Keratinocyte (primary cell): ENCODE data around the gene CHST10. TPM values are rescaled to one million over a fixed set of nuclear protein-coding genes. Genes with fewer than 3 reads are reported as not detected.

Experiments used
- DNase-seq: peaks from one replicate; pipeline ENCODE4 v3.0.0-alpha.2; 2011; ENCODE audit warnings: low read depth, missing footprints, low spot score
- FAIRE-seq: peaks from 2 replicates; lab custom pipeline; 2011; peaks lifted over from hg19 to GRCh38; lab: Jason Lieb, UNC
- H2AFZ ChIP-seq: 2 replicates; pipeline ENCODE4 v1.6.0; 2012; ENCODE audit warnings: low read length, control low read depth, inconsistent platforms; ENCODE audit not compliant: control insufficient read depth
- H3K27ac ChIP-seq: 2 replicates; pipeline ENCODE4 v1.5.1; 2011; ENCODE audit warnings: low read length; ENCODE audit not compliant: control insufficient read depth, insufficient read depth
- H3K27me3 ChIP-seq: 3 replicates; pipeline ENCODE4 v1.6.0; 2011; ENCODE audit warnings: low read length; ENCODE audit not compliant: control insufficient read depth, insufficient read depth; ENCODE audit errors: extremely low read depth
- H3K36me3 ChIP-seq, 2 experiments: 2 replicates in 1 of 2; 3 replicates in 1 of 2; pipeline ENCODE4 v1.5.1; 2011; ENCODE audit warnings: low read length in 2 of 2, mild to moderate bottlenecking in 1 of 2; ENCODE audit not compliant: control insufficient read depth in 2 of 2, insufficient read depth in 2 of 2; ENCODE audit errors: extremely low read depth in 1 of 2
- H3K4me1 ChIP-seq: 3 replicates; pipeline ENCODE4 v1.5.1; 2011; ENCODE audit warnings: low read length; ENCODE audit not compliant: control insufficient read depth, insufficient read depth; ENCODE audit errors: extremely low read depth
- H3K4me2 ChIP-seq: 3 replicates; pipeline ENCODE4 v1.6.0; 2011; ENCODE audit warnings: low read depth, low read length; ENCODE audit not compliant: control insufficient read depth, insufficient read depth; ENCODE audit errors: extremely low read depth
- H3K4me3 ChIP-seq, 3 experiments: fragments of 200-600 bp in 1 of 3; sonication (generic) in 1 of 3; 2 replicates in 2 of 3; 3 replicates in 1 of 3; pipeline ENCODE4 v1.5.1; 2011 to 2016; ENCODE audit warnings: low read length in 3 of 3, mild to moderate bottlenecking in 3 of 3, control low read depth in 2 of 3, inconsistent platforms in 1 of 3, low read depth in 1 of 3, mixed read lengths in 1 of 3, mixed run types in 1 of 3, moderate library complexity in 1 of 3; ENCODE audit not compliant: control insufficient read depth in 2 of 3, insufficient read depth in 2 of 3; ENCODE audit errors: extremely low read depth in 1 of 3
- H3K79me2 ChIP-seq: 2 replicates; pipeline ENCODE4 v1.6.0; 2012; ENCODE audit warnings: low read length; ENCODE audit not compliant: control insufficient read depth, insufficient read depth
- H3K9ac ChIP-seq: 3 replicates; pipeline ENCODE4 v1.6.0; 2011; ENCODE audit warnings: low read length; ENCODE audit not compliant: control insufficient read depth, insufficient read depth; ENCODE audit errors: extremely low read depth
- H3K9me1 ChIP-seq: 3 replicates; pipeline ENCODE4 v1.6.0; 2011; ENCODE audit warnings: low read length; ENCODE audit not compliant: control insufficient read depth, insufficient read depth; ENCODE audit errors: extremely low read depth
- H3K9me3 ChIP-seq: 2 replicates; pipeline ENCODE4 v1.5.1; 2012; ENCODE audit warnings: low read depth, low read length; ENCODE audit not compliant: control insufficient read depth
- H4K20me1 ChIP-seq: 3 replicates; pipeline ENCODE4 v1.6.0; 2011; ENCODE audit warnings: low read length; ENCODE audit not compliant: control insufficient read depth, insufficient read depth; ENCODE audit errors: extremely low read depth
- EZH2 ChIP-seq: IDR thresholded peaks from one replicate; pipeline ENCODE4 v1.6.1; 2012; ENCODE audit warnings: inconsistent platforms, mild to moderate bottlenecking, low read length, moderate library complexity
- dilution Hi-C: fragments of 300-500 bp; cut with MboI; formaldehyde crosslinking; loops from one replicate; pipeline ENCODE4 v1.7.0; 2020; ENCODE audit warnings: low sequenced_read_pairs; ENCODE audit not compliant: extremely low pct_ligation_motif_present
- polyA plus RNA-seq, 5 experiments: library from polyadenylated mRNA; depleted of rRNA in 3 of 5; stranded (reverse) in 3 of 5; stranded (forward) in 1 of 5; unstranded in 1 of 5; fragments of >200 nt; gene quantifications; 1 replicate in 1 of 5; 2 replicates in 3 of 5; 3 replicates in 1 of 5; pipeline versions ENCODE4 v1.2.1 to v1.2.3, GENCODE V29; 2011 to 2012; ENCODE audit warnings: missing spikeins in 2 of 5, low read depth in 1 of 5, low replicate concordance in 1 of 5
- TF ChIP-seq, protein P1 (sequence below), 3 experiments: IDR thresholded peaks in 1 of 3; conservative IDR thresholded peaks in 1 of 3; optimal IDR thresholded peaks in 1 of 3; 2 replicates in 2 of 3; 3 replicates in 1 of 3; pipeline versions ENCODE3 to v1.5.1; 2011; ENCODE audit warnings: low read length in 3 of 3, mild to moderate bottlenecking in 3 of 3, moderate library complexity in 2 of 3, control low read depth in 1 of 3, inconsistent platforms in 1 of 3; ENCODE audit not compliant: insufficient read depth in 2 of 3; ENCODE audit errors: extremely low read depth in 1 of 3

The CHST10 gene
- polyA plus RNA-seq, 1 donor (not counting 4 experiments of a cell fraction or from before 2014, with no cell fraction given): 1.6 TPM

DNA sequence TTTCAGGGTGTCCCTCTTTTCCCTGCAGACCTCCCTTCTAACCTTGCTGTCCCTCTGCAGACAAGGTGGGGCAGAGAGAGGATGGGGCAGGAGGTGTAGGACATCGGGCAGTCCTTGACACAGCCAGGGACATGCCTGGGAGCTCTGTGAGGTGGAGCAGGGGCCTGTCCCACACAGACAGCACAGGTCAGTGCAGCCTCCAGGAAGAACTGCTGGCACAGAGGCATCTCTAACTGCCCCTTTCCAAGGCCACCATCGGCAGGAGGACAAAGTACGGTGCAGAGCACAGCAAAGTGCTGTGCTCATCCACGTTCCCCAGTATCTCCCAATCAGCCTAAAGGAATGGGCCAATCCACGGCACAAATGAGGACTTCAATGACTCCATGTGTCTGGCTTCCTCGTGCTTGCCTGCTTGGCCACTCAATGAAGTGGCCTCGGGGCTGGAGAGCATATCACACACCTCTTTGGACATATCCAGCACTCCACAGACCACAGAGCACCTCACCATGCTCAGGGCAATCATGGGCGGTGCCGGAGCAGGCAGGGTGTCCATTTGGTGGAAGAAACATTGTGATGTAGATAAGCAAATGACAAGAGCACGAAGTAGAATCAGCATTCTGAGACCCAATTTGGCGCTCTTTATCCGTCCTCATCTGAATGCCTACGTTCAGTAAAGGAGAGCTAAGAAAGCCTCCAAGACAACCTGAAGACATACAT, 11.9 kb downstream of the CHST10 start:
- Histone ChIP-seq H3K9me1 (no peaks in the 10 kb centered on the region), H3K4me3 (no peak overlapping the region), H3K79me2 (no peaks in the 10 kb centered on the region), H3K27me3 (no peaks in the 10 kb centered on the region), H3K4me1 (no peaks in the 10 kb centered on the region), H3K36me3 (no peaks in the 10 kb centered on the region), H3K4me2 (no peak overlapping the region), H3K9me3 (no peaks in the 10 kb centered on the region), H2AFZ (no peak overlapping the region), H3K9ac (no peak overlapping the region), H3K27ac (no peak overlapping the region), H4K20me1 (no peaks in the 10 kb centered on the region)
- no peak for TF ChIP-seq EZH2
- TF ChIP-seq, protein P1, sequence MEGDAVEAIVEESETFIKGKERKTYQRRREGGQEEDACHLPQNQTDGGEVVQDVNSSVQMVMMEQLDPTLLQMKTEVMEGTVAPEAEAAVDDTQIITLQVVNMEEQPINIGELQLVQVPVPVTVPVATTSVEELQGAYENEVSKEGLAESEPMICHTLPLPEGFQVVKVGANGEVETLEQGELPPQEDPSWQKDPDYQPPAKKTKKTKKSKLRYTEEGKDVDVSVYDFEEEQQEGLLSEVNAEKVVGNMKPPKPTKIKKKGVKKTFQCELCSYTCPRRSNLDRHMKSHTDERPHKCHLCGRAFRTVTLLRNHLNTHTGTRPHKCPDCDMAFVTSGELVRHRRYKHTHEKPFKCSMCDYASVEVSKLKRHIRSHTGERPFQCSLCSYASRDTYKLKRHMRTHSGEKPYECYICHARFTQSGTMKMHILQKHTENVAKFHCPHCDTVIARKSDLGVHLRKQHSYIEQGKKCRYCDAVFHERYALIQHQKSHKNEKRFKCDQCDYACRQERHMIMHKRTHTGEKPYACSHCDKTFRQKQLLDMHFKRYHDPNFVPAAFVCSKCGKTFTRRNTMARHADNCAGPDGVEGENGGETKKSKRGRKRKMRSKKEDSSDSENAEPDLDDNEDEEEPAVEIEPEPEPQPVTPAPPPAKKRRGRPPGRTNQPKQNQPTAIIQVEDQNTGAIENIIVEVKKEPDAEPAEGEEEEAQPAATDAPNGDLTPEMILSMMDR (optimal IDR thresholded peaks at IDR 0.05 in 1 of 3, IDR thresholded peaks at IDR 0.05 in 1 of 3, conservative IDR thresholded peaks at IDR 0.05 in 1 of 3; ENCODE audit: extremely low read depth in 1 of 3, insufficient read depth in 2 of 3, low read length in 3 of 3): no peak
- no peak for DNase-seq
- FAIRE-seq: no peak
- dilution Hi-C loops: no loop called here

DNA sequence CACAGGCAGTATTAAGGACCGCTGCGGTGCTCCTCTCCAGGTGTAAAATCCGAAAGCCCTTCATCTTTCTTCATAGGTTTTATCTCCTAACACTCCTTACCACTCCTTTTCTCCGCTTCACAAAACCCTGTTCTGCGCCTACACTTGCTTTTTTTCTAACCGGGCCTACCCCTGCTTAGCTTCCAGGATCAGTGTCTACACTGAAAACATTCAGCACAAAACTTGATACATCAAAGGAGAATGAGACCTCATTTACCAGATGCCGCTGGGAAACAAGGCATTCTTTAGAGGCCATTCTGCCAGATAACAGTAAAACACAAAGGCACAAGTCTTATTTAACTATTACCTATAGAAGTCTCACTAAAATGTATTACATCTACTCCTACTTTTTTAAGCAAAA, 13.1 kb downstream of the CHST10 start:
- no peak for DNase-seq
- Histone ChIP-seq H3K79me2 (no peaks in the 10 kb centered on the region), H4K20me1 (no peaks in the 10 kb centered on the region), H2AFZ (no peak overlapping the region), H3K27ac (no peak overlapping the region), H3K9me3 (no peaks in the 10 kb centered on the region), H3K9me1 (no peaks in the 10 kb centered on the region), H3K4me1 (no peaks in the 10 kb centered on the region), H3K27me3 (no peaks in the 10 kb centered on the region), H3K9ac (no peak overlapping the region), H3K4me3 (no peak overlapping the region), H3K4me2 (no peak overlapping the region), H3K36me3 (no peaks in the 10 kb centered on the region)
- FAIRE-seq: no peak
- TF ChIP-seq, protein P1 (optimal IDR thresholded peaks at IDR 0.05 in 1 of 3, IDR thresholded peaks at IDR 0.05 in 1 of 3, conservative IDR thresholded peaks at IDR 0.05 in 1 of 3; ENCODE audit: extremely low read depth in 1 of 3, insufficient read depth in 2 of 3, low read length in 3 of 3): no peak
- TF ChIP-seq EZH2: no peak
- dilution Hi-C loops: no loop called here
